Peyer's patch (tissue), 4 donors: ENCODE measurements around the gene NCKAP5L.

ENCODE experiments used
- POLR2A ChIP-seq, 2 donors: fragments of 450-650 bp; IDR thresholded peaks; one replicate each; pipeline ENCODE4 v1.5.1; 2017; ENCODE audit warnings: antibody characterized with exemption in 2 of 2, mild to moderate bottlenecking in 2 of 2, moderate library complexity in 2 of 2
- TF ChIP-seq, protein P1 (sequence below), 6 experiments: fragments of 450-650 bp in 4 of 6; fragments of 200-600 bp in 2 of 6; sonication (generic) in 1 of 6; IDR thresholded peaks; one replicate each; pipeline ENCODE4 v1.5.1; 2017 to 2019; ENCODE audit warnings: antibody characterized with exemption in 6 of 6, mild to moderate bottlenecking in 3 of 6, moderate library complexity in 1 of 6

DNA sequence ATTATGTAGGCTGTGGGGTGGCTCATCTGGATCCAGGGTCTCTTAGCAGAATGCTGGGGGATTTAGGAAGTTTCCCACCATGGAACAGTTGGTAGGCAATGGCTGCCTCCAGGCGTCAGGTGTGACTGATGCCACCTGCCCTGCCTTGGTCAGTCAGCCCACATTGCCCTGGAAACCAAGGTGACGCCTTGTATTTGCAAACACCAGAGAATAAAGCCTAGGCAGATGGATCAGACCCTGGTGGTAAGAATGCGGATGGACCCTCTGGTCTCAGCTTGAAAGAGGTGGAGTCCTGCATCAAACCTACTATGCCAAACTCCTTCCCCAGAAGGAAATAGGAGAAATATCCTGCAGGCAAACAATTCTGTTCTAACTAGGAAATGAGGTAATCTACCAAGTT is 38.2 kb downstream of the NCKAP5L start:
- TF ChIP-seq, protein P1, sequence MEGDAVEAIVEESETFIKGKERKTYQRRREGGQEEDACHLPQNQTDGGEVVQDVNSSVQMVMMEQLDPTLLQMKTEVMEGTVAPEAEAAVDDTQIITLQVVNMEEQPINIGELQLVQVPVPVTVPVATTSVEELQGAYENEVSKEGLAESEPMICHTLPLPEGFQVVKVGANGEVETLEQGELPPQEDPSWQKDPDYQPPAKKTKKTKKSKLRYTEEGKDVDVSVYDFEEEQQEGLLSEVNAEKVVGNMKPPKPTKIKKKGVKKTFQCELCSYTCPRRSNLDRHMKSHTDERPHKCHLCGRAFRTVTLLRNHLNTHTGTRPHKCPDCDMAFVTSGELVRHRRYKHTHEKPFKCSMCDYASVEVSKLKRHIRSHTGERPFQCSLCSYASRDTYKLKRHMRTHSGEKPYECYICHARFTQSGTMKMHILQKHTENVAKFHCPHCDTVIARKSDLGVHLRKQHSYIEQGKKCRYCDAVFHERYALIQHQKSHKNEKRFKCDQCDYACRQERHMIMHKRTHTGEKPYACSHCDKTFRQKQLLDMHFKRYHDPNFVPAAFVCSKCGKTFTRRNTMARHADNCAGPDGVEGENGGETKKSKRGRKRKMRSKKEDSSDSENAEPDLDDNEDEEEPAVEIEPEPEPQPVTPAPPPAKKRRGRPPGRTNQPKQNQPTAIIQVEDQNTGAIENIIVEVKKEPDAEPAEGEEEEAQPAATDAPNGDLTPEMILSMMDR (IDR thresholded peaks at IDR 0.05), result no peak
- no peak for TF ChIP-seq POLR2A (IDR thresholded peaks at IDR 0.05)
